ENCODE measurements around the gene TMEM154.

- TF ChIP-seq ZNF549 (tag by site-specific recombination; IDR thresholded peaks at IDR 0.05), result no peak
- TF ChIP-seq ZNF555 (tag by site-specific recombination; conservative IDR thresholded peaks at IDR 0.05), result no peak
- TF ChIP-seq CTCF (tag by site-specific recombination; IDR thresholded peaks at IDR 0.05), result no peak
- no peak for TF ChIP-seq YY1 (tag by site-specific recombination; IDR thresholded peaks at IDR 0.05)
- no peak for TF ChIP-seq ZNF24 (tag by site-specific recombination; IDR thresholded peaks at IDR 0.05)
Measured at GRCh38 chr4:152659806-152660205, 20.0 kb downstream of the TMEM154 start.
